ENCODE data around the gene NOL4L. TPM values are rescaled to one million over a fixed set of nuclear protein-coding genes. Genes with fewer than 3 reads are reported as not detected.

NOL4L gene
- total RNA-seq, 4 donors from 2014 or later = 5.9 to 20.5 (median 6.9) TPM

- TF ChIP-seq, protein P1, sequence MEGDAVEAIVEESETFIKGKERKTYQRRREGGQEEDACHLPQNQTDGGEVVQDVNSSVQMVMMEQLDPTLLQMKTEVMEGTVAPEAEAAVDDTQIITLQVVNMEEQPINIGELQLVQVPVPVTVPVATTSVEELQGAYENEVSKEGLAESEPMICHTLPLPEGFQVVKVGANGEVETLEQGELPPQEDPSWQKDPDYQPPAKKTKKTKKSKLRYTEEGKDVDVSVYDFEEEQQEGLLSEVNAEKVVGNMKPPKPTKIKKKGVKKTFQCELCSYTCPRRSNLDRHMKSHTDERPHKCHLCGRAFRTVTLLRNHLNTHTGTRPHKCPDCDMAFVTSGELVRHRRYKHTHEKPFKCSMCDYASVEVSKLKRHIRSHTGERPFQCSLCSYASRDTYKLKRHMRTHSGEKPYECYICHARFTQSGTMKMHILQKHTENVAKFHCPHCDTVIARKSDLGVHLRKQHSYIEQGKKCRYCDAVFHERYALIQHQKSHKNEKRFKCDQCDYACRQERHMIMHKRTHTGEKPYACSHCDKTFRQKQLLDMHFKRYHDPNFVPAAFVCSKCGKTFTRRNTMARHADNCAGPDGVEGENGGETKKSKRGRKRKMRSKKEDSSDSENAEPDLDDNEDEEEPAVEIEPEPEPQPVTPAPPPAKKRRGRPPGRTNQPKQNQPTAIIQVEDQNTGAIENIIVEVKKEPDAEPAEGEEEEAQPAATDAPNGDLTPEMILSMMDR (IDR thresholded peaks at IDR 0.05; ENCODE audit: low read depth) = no peak
Measured at GRCh38 chr20:32533732-32534131, 51.4 kb downstream of the NOL4L start.

- TF ChIP-seq, protein P1 (IDR thresholded peaks at IDR 0.05; ENCODE audit: low read depth) = no peak
Measured at GRCh38 chr20:32532246-32532645, 52.9 kb downstream of the NOL4L start.

DNA sequence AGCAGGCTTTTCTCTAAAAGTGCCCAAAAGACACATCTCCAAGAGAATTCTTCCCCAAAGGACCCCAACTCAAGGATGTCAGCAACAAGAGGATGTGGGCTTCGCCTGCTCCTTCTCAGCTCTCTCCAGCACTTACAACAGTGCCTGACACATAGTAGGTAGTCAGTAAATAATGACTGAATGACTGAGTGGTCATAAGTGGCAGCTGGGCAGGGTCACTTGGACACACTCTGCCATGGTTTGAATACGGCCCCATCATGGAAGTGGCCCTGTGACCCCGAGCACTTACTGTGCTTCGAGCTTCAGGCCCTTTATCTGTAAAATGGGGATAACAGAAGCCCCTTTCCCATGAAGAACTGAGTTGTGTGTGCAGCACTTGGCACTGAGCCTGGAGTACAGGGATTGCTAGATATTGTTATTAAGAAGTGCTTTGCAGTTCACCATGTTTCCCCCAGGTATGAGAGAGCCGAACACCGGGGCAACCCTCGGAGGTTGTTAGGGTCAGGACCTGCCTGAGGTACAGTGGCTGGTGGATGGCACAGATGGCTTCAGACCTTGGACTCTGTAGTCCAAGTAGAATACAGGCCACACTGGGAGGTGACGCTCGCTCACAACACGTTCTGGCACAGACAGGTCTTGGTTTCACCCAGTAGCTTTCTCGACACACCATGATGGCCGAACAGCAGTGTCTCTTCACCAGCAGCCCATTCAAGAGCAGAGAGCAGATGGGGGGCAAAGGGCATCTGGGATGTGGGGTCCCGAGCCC is 56.0 kb downstream of the NOL4L start:
- TF ChIP-seq, protein P1 (IDR thresholded peaks at IDR 0.05; ENCODE audit: low read depth) = no peak

DNA sequence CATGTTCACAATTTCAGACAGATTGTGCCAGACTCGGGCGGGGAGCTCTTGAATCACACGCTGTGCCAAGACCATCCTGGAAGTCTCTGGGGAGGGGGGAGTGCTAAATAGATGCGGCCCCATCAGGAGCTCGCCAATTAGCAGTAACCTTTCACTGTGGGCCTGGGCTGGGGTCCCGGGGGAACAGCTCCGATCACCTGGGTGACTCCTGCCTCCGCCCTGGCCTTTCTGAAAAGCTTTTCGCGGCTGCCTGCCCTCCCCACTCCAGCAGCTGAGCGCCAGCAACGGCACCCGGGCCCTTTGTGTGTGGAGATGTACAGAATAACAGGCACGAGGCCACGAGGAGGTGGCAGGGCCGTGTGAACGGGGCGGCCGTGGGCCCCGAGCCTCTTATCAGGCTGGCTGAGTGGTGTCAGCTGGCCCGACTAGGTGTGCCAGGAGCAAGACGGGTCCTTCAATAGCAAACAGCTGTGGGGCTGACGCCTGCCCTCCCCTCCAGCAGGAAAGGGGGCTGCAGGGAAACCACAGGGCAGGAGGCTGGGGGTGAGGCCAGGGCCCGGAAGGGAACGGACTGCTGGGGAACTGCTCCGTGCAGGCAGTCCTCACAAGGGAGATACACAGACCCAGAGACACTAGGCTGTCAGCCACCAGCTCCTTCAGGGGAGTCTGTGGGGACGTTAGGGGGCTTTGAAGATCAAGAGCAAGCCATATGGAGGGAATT is 56.8 kb downstream of the NOL4L start:
- TF ChIP-seq, protein P1 (IDR thresholded peaks at IDR 0.05; ENCODE audit: low read depth) = no peak

GRCh38 chr20:32527447-32528055 is 57.6 kb downstream of the NOL4L start:
- TF ChIP-seq, protein P1 (IDR thresholded peaks at IDR 0.05; ENCODE audit: low read depth) = no peak

DNA sequence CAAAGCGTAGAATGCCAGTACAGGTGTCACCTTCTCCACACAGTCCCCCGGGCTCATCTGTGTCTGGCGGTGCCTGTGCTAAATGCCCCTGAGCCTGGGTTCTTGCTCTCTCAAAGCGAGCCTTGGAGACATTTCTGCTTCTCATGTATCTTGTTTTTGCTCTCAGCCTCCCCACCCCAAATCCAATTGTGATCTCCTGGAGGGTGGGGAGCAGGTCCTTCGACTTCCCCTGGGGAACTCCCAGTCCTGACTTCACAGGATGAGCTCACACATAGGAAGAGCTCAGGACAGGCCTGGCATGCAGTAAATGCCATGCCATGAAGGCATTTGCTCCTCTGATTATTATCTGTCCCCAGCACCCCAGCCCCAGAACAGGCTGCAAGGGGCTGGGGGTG is 58.1 kb downstream of the NOL4L start:
- TF ChIP-seq, protein P1 (IDR thresholded peaks at IDR 0.05; ENCODE audit: low read depth) = no peak

DNA sequence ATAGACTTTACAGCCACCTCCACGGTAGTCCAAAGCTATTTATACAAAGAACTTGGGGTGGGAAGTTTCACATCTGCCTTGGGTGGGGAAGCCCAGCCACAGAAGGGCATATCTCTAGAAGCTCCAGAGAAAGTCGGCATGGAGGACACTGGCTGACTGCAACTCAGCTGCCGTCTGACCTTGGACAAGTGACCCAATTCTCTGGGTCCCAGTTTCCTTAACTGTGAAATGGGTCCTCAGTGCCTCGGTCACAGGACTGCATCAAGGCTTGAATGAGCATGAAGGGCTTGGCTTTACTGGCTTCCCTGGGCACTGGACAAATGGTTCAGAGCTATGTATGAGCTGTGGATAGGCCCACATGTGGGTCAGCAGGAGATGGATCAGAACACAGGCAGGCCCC is 58.6 kb downstream of the NOL4L start:
- TF ChIP-seq, protein P1 (IDR thresholded peaks at IDR 0.05; ENCODE audit: low read depth) = no peak
